Mesendoderm (in vitro differentiated cells): Measurements from ENCODE around the gene HMGXB4.

Source experiments
- DNase-seq: peaks from one replicate; pipeline ENCODE4 v3.0.0; 2013
- H2AK5ac ChIP-seq: 2 replicates; pipeline ENCODE4 v1.6.1; 2013; ENCODE audit warnings: low read length, inconsistent platforms
- H2BK120ac ChIP-seq: 2 replicates; pipeline ENCODE4 v1.6.1; 2013; ENCODE audit warnings: low read depth, mild to moderate bottlenecking, low read length, moderate library complexity, mixed read lengths
- H2BK15ac ChIP-seq: replicated peaks from 2 replicates; pipeline ENCODE4 v1.6.1; 2013; ENCODE audit warnings: low read depth, mild to moderate bottlenecking, moderate library complexity
- H2BK5ac ChIP-seq: 2 replicates; pipeline ENCODE4 v1.6.1; 2013; ENCODE audit warnings: low read length, inconsistent platforms
- H3K18ac ChIP-seq: 2 replicates; pipeline ENCODE4 v1.6.1; 2013; ENCODE audit warnings: mild to moderate bottlenecking, low read length, mixed read lengths
- H3K23ac ChIP-seq: one replicate; pipeline ENCODE4 v1.6.1; 2013; ENCODE audit warnings: low read length
- H3K27ac ChIP-seq: 2 replicates; pipeline ENCODE4 v1.5.1; 2013; ENCODE audit warnings: low read depth, mild to moderate bottlenecking, inconsistent platforms, low read length, moderate library complexity
- H3K27me3 ChIP-seq: 2 replicates; pipeline ENCODE4 v1.6.1; 2013; ENCODE audit warnings: low read length, control low read depth, mild to moderate bottlenecking, inconsistent platforms; ENCODE audit not compliant: insufficient read depth, poor library complexity
- H3K36me3 ChIP-seq: 2 replicates; pipeline ENCODE4 v1.6.1; 2013; ENCODE audit warnings: low read length, inconsistent platforms; ENCODE audit not compliant: control insufficient read depth, insufficient read depth
- H3K4ac ChIP-seq: one replicate; pipeline ENCODE4 v1.6.1; 2013; ENCODE audit warnings: low read depth, mild to moderate bottlenecking, low read length, moderate library complexity
- H3K4me1 ChIP-seq: 2 replicates; pipeline ENCODE4 v1.6.1; 2013; ENCODE audit warnings: low read depth, low read length, inconsistent platforms; ENCODE audit not compliant: control insufficient read depth
- H3K4me2 ChIP-seq: 2 replicates; pipeline ENCODE4 v1.6.1; 2013; ENCODE audit warnings: low read length
- H3K4me3 ChIP-seq: 2 replicates; pipeline ENCODE4 v1.5.1; 2013; ENCODE audit warnings: mild to moderate bottlenecking, low read length
- H3K56ac ChIP-seq: one replicate; pipeline ENCODE4 v1.6.1; 2013; ENCODE audit warnings: low read length
- H3K79me1 ChIP-seq: 2 replicates; pipeline ENCODE4 v1.6.1; 2013; ENCODE audit warnings: low read length, inconsistent platforms
- H3K79me2 ChIP-seq: 2 replicates; pipeline ENCODE4 v1.6.1; 2013; ENCODE audit warnings: mild to moderate bottlenecking, low read length; ENCODE audit not compliant: control insufficient read depth, insufficient read depth
- H3K9ac ChIP-seq: 2 replicates; pipeline ENCODE4 v1.6.1; 2013; ENCODE audit warnings: low read length, inconsistent platforms
- H4K5ac ChIP-seq: one replicate; pipeline ENCODE4 v1.6.1; 2013; ENCODE audit warnings: low read length
- H4K8ac ChIP-seq: one replicate; pipeline ENCODE4 v1.6.1; 2013; ENCODE audit warnings: low read depth, mild to moderate bottlenecking, control low read depth, low read length, moderate library complexity
- WGBS: extraction: QIAGEN DNeasy Blood & Tissue Kit; methylation state at CpG from one replicate; pipeline ENCODE4 v1.1.7; 2013; ENCODE audit warnings: low lambda C conversion rate, missing lambda C conversion rate; ENCODE audit not compliant: insufficient coverage; ENCODE audit errors: extremely low coverage; 5-methylcytosine and 5-hydroxymethylcytosine counted together

Gene HMGXB4

GRCh38 chr22:35307372-35307771 is 50.1 kb downstream of the HMGXB4 start:
- no peak overlapping the region for H2BK15ac ChIP-seq
- H4K8ac ChIP-seq = no peak overlapping the region
- no peak overlapping the region for H3K4me2 ChIP-seq
- no peak overlapping the region for H3K4ac ChIP-seq
- no peak for DNase-seq
- H3K23ac ChIP-seq = no peak overlapping the region
- H3K18ac ChIP-seq = no peak overlapping the region
- H4K5ac ChIP-seq = no peak overlapping the region
- H2BK120ac ChIP-seq = no peak overlapping the region
- H3K4me1 ChIP-seq = peaks cover 6% of the 10 kb centered on the region
- WGBS = no CpG with 5 or more reads among the region's 9 CpGs
- H3K9ac ChIP-seq = no peak overlapping the region
- no peaks in the 10 kb centered on the region for H3K27me3 ChIP-seq
- no peak overlapping the region for H3K4me3 ChIP-seq
- no peak overlapping the region for H2AK5ac ChIP-seq
- no peak overlapping the region for H3K56ac ChIP-seq
- no peak overlapping the region for H3K27ac ChIP-seq
- H3K79me1 ChIP-seq = peaks cover 5% of the 10 kb centered on the region
- no peak overlapping the region for H2BK5ac ChIP-seq
- no peaks in the 10 kb centered on the region for H3K36me3 ChIP-seq
- H3K79me2 ChIP-seq = no peaks in the 10 kb centered on the region

DNA sequence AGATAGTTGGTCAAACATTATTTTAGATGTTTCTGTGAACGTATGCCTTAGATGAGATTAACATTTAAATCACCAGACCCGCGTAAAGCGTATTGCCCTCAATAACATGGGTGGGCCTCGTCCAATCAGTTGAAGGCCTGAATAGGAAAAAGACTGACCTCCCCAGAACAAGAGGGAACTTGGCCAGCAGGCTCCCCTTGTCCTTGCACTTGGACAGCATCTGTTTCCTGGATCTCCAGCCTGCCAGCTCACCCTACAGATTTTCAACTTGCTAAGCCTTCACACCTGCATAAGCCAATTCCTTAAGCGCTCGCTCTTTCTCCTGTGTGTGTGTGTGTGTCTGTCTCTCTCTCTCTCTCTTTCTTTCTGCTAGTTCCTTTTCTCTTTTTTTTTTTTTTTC is 50.6 kb downstream of the HMGXB4 start:
- Histone ChIP-seq H3K79me1 (peaks cover 8% of the 10 kb centered on the region), H3K18ac (no peak overlapping the region), H4K5ac (no peak overlapping the region), H3K23ac (no peak overlapping the region), H3K27me3 (no peaks in the 10 kb centered on the region), H3K4ac (no peak overlapping the region), H4K8ac (no peak overlapping the region), H2BK120ac (no peak overlapping the region), H2BK5ac (no peak overlapping the region), H2BK15ac (no peak overlapping the region), H3K36me3 (no peaks in the 10 kb centered on the region), H2AK5ac (no peak overlapping the region), H3K4me2 (no peak overlapping the region), H3K27ac (no peak overlapping the region), H3K9ac (no peak overlapping the region), H3K4me3 (no peak overlapping the region), H3K79me2 (no peaks in the 10 kb centered on the region), H3K56ac (no peak overlapping the region), H3K4me1 (peaks cover 6% of the 10 kb centered on the region)
- no CpG with 5 or more reads among the region's 7 CpGs for WGBS
- no peak for DNase-seq

DNA sequence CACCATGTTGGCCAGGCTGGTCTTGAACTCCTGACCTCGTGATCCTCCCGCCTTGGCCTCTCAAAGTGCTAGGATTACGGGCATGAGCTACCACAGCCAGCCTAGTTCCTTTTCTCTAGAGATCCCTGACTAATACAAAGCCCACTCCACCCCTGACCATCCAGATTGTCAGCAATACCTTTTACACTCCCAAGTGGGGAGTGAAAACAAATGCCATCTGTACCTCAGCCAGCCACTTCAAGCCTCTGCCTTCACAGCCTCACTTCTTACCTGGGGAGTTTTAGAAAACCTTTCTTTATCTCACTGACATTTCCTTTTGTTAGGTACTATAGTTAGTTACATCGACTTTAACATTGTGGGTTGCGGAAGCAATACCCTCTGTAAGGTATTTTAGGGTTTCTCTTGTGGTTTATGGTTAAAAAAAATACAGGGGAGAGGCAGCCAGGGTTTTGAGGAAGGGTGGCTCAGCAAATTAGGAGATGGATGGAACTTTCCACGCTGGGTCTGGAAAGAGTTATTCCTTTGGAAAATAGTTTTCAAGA is 51.3 kb downstream of the HMGXB4 start:
- Histone ChIP-seq H3K56ac (no peak overlapping the region), H2BK5ac (no peak overlapping the region), H3K9ac (no peak overlapping the region), H3K27ac (no peak overlapping the region), H4K5ac (no peak overlapping the region), H4K8ac (no peak overlapping the region), H3K79me1 (peaks cover 8% of the 10 kb centered on the region), H3K4me3 (no peak overlapping the region), H3K27me3 (no peaks in the 10 kb centered on the region), H3K23ac (no peak overlapping the region), H3K4me1 (peaks cover 6% of the 10 kb centered on the region), H3K4ac (no peak overlapping the region), H2BK120ac (no peak overlapping the region), H3K36me3 (no peaks in the 10 kb centered on the region), H2AK5ac (no peak overlapping the region), H3K79me2 (no peaks in the 10 kb centered on the region), H3K18ac (no peak overlapping the region), H2BK15ac (no peak overlapping the region), H3K4me2 (no peak overlapping the region)
- no CpG with 5 or more reads among the region's 6 CpGs for WGBS
- DNase-seq = no peak

- Histone ChIP-seq H3K4me2 (no peak overlapping the region), H3K79me1 (peaks cover 8% of the 10 kb centered on the region), H3K9ac (no peak overlapping the region), H3K4me1 (peaks cover 6% of the 10 kb centered on the region), H3K56ac (no peak overlapping the region), H3K27ac (no peak overlapping the region), H2BK5ac (no peak overlapping the region), H3K4me3 (no peak overlapping the region), H3K23ac (no peak overlapping the region), H3K4ac (no peak overlapping the region), H4K5ac (no peak overlapping the region), H2BK120ac (no peak overlapping the region), H2AK5ac (no peak overlapping the region), H3K79me2 (no peaks in the 10 kb centered on the region), H3K36me3 (no peaks in the 10 kb centered on the region), H3K27me3 (no peaks in the 10 kb centered on the region), H3K18ac (no peak overlapping the region), H4K8ac (no peak overlapping the region), H2BK15ac (no peak overlapping the region)
- no peak for DNase-seq
- no CpG with 5 or more reads among the region's 18 CpGs for WGBS
These were observed 53.6 kb downstream of the HMGXB4 start for GRCh38 chr22:35310556-35311550.

GRCh38 chr22:35311551-35311999 is 54.3 kb downstream of the HMGXB4 start:
- Histone ChIP-seq H3K27ac (no peak overlapping the region), H3K4me3 (no peak overlapping the region), H2AK5ac (no peak overlapping the region), H2BK15ac (no peak overlapping the region), H3K36me3 (no peaks in the 10 kb centered on the region), H3K4ac (no peak overlapping the region), H3K23ac (no peak overlapping the region), H3K79me1 (peaks cover 4% of the 10 kb centered on the region), H3K56ac (no peak overlapping the region), H3K79me2 (no peaks in the 10 kb centered on the region), H3K27me3 (no peaks in the 10 kb centered on the region), H4K5ac (no peak overlapping the region), H3K9ac (no peak overlapping the region), H3K18ac (no peak overlapping the region), H4K8ac (no peak overlapping the region), H2BK5ac (no peak overlapping the region), H3K4me1 (peaks cover 2% of the 10 kb centered on the region), H3K4me2 (no peak overlapping the region), H2BK120ac (no peak overlapping the region)
- no peak for DNase-seq
- WGBS = no CpG with 5 or more reads among the region's 8 CpGs
